HEK293T (cell line): Measurements from ENCODE around the gene TJP2.

Experiments used
- CTCF ChIA-PET: fragments of 350-600 bp; formaldehyde crosslinking; extraction: SDS; loops from one replicate; lab custom pipeline; 2021; ENCODE audit warnings: antibody characterized with exemption, inconsistent platforms; lab: Yijun Ruan, JAX
- POLR2A ChIA-PET: fragments of 350-600 bp; formaldehyde crosslinking; extraction: SDS; loops from one replicate; lab custom pipeline; 2020; ENCODE audit warnings: antibody characterized with exemption, inconsistent platforms; lab: Yijun Ruan, JAX
- DNase-seq: peaks from one replicate; pipeline ENCODE4 v3.0.0; 2012; ENCODE audit warnings: mixed read lengths; ENCODE audit errors: extremely low spot score
- ARNT ChIP-seq: fragments of 450-650 bp; IDR thresholded peaks from 2 replicates; pipeline ENCODE4 v1.6.1; 2017; ENCODE audit warnings: mild to moderate bottlenecking
- BHLHE40 ChIP-seq: fragments of 450-650 bp; IDR thresholded peaks from 2 replicates; pipeline ENCODE4 v1.6.1; 2016; ENCODE audit warnings: mild to moderate bottlenecking, moderate library complexity, borderline replicate concordance
- CTBP1 ChIP-seq: fragments of 450-650 bp; IDR thresholded peaks from 2 replicates; pipeline ENCODE4 v1.6.1; 2016; ENCODE audit warnings: borderline replicate concordance
- ELF4 ChIP-seq: fragments of 450-650 bp; IDR thresholded peaks from 2 replicates; pipeline ENCODE4 v1.6.1; 2017; ENCODE audit warnings: antibody characterized with exemption
- FOXA1 ChIP-seq: fragments of 450-650 bp; IDR thresholded peaks from 2 replicates; pipeline ENCODE4 v1.6.1; 2016; ENCODE audit warnings: mild to moderate bottlenecking
- FOXK2 ChIP-seq: fragments of 450-650 bp; IDR thresholded peaks from 2 replicates; pipeline ENCODE4 v1.6.1; 2016; ENCODE audit warnings: mild to moderate bottlenecking
- FOXM1 ChIP-seq: fragments of 450-650 bp; IDR thresholded peaks from 2 replicates; pipeline ENCODE4 v1.6.1; 2017; ENCODE audit warnings: mild to moderate bottlenecking, borderline replicate concordance
- HDGF ChIP-seq: fragments of 450-650 bp; IDR thresholded peaks from 2 replicates; pipeline ENCODE4 v1.6.1; 2017; ENCODE audit warnings: antibody characterized with exemption, borderline replicate concordance
- L3MBTL2 ChIP-seq: fragments of 450-650 bp; conservative IDR thresholded peaks from 2 replicates; pipeline ENCODE4 v1.6.1; 2016; ENCODE audit warnings: mild to moderate bottlenecking
- LEF1 ChIP-seq: fragments of 450-650 bp; IDR thresholded peaks from 2 replicates; pipeline ENCODE4 v1.6.1; 2017; ENCODE audit warnings: mild to moderate bottlenecking, borderline replicate concordance
- NFRKB ChIP-seq: fragments of 450-650 bp; IDR thresholded peaks from 2 replicates; pipeline ENCODE4 v1.6.1; 2016; ENCODE audit warnings: mild to moderate bottlenecking, moderate library complexity
- PKNOX1 ChIP-seq: fragments of 450-650 bp; IDR thresholded peaks from 2 replicates; pipeline ENCODE4 v1.6.1; 2016
- SP1 ChIP-seq: fragments of 450-650 bp; IDR thresholded peaks from 2 replicates; pipeline ENCODE4 v1.6.1; 2017
- SUZ12 ChIP-seq: fragments of 450-650 bp; IDR thresholded peaks from 2 replicates; pipeline ENCODE4 v1.6.1; 2016; ENCODE audit warnings: mild to moderate bottlenecking
- TARDBP ChIP-seq: fragments of 450-650 bp; IDR thresholded peaks from 2 replicates; pipeline ENCODE4 v1.6.1; 2016
- ZNF384 ChIP-seq: fragments of 450-650 bp; IDR thresholded peaks from 2 replicates; pipeline ENCODE4 v1.6.1; 2016

TJP2 gene

GRCh38 chr9:69211424-69212036, 37.5 kb downstream of the TJP2 start:
- ChIA-PET POLR2A (no interaction called here), CTCF (no interaction called here)
- no peak for DNase-seq
- TF ChIP-seq ZNF384 (no peak), ARNT (no peak), BHLHE40 (no peak), ELF4 (no peak), CTBP1 (no peak), NFRKB (no peak), L3MBTL2 (no peak), TARDBP (no peak), LEF1 (no peak), FOXA1 (no peak), SP1 (no peak)

DNA sequence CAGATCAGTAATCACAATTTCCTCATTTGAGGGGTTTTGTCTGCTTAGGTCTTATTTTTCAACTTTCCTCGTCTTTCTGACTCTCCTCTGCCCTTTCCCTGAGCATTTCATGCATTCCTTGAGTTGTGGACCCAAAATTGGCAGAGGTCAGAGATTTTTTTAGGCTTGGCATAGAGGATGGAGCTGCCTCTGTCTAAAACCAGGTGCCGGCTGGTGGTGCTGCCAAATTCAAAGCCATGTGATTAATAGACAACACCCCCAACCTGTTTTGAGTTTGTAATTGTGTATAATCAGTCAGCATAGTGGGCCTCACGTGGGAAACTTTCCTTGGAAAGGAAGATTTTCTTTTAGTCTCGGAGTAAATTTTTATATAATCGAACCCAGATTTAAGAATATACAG, 39.6 kb downstream of the TJP2 start:
- ChIA-PET POLR2A (no interaction called here), CTCF (interaction anchor here (0.6 to 1.7 kb wide), 2 partner anchors 10 to 118 kb away, joined by 3 to 9 read pairs; no protein-coding TSS in a partner anchor)
- TF ChIP-seq SUZ12: no peak
- no peak for DNase-seq

- no peak for DNase-seq
- POLR2A ChIA-PET: no interaction called here
- CTCF ChIA-PET: interaction anchor here (0.7 kb wide), 1 partner anchor 10 kb away, joined by 3 read pairs; no protein-coding TSS in a partner anchor
- TF ChIP-seq ARNT (no peak), FOXK2 (no peak), ZNF384 (no peak), ELF4 (no peak), SP1 (no peak), HDGF (no peak), PKNOX1 (no peak), CTBP1 (no peak), TARDBP (no peak)
Observed at GRCh38 chr9:69214939-69215338, 40.9 kb downstream of the TJP2 start.

DNA sequence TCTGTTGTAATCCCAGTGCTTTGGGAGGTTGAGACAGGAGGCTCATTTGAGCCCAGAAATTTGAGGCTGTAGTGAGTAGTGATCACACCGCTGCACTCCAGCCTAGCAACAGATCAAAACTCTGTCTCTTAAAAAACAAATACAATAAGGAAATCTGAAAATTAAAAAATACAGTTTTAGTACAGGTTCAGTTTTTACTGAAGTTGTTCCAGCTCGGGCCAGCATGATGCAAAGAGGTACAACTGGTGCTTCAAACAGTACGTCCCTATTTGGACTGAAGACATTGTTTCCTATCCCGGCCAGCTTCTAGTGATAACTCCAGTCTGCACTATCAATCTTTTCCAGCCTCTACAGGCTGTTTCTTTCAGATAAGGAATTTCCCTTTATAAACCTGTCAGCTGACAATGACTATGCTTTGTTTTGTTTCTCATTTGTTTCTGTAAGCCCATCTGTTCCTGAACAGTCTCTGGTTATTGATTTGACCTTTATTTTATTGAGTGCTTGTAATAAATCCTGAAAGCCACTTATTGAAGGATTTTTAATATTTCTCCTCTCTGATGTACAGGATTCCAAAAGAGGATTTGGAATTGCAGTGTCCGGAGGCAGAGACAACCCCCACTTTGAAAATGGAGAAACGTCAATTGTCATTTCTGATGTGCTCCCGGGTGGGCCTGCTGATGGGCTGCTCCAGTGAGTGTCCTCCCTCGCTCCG, 41.9 kb downstream of the TJP2 start:
- ChIA-PET CTCF (no interaction called here), POLR2A (no interaction called here)
- no peak for TF ChIP-seq FOXK2
- no peak for TF ChIP-seq L3MBTL2
- no peak for TF ChIP-seq LEF1
- no peak for TF ChIP-seq PKNOX1
- no peak for TF ChIP-seq ZNF384
- no peak for TF ChIP-seq BHLHE40
- TF ChIP-seq NFRKB: no peak
- TF ChIP-seq FOXA1: no peak
- no peak for TF ChIP-seq ELF4
- TF ChIP-seq SUZ12: no peak
- no peak for TF ChIP-seq SP1
- no peak for TF ChIP-seq CTBP1
- TF ChIP-seq ARNT: no peak
- no peak for TF ChIP-seq HDGF
- TF ChIP-seq FOXM1: no peak
- no peak for TF ChIP-seq TARDBP
- DNase-seq: no peak

- ChIA-PET CTCF (no interaction called here), POLR2A (no interaction called here)
- no peak for DNase-seq
- TF ChIP-seq TARDBP (no peak), FOXA1 (no peak), SUZ12 (no peak), FOXM1 (no peak), L3MBTL2 (no peak), NFRKB (no peak), ELF4 (no peak), HDGF (no peak), PKNOX1 (no peak), FOXK2 (no peak), CTBP1 (no peak), ARNT (no peak), LEF1 (no peak), SP1 (no peak), BHLHE40 (no peak), ZNF384 (no peak)
Observed at GRCh38 chr9:69218166-69218565, 44.1 kb downstream of the TJP2 start.

DNA sequence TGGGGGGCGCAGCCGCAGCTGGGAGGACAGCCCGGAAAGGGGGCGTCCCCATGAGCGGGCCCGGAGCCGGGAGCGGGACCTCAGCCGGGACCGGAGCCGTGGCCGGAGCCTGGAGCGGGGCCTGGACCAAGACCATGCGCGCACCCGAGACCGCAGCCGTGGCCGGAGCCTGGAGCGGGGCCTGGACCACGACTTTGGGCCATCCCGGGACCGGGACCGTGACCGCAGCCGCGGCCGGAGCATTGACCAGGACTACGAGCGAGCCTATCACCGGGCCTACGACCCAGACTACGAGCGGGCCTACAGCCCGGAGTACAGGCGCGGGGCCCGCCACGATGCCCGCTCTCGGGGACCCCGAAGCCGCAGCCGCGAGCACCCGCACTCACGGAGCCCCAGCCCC, 47.0 kb downstream of the TJP2 start:
- no peak for TF ChIP-seq FOXK2
- no peak for TF ChIP-seq SUZ12
- TF ChIP-seq ZNF384: no peak
- TF ChIP-seq TARDBP: no peak
- DNase-seq: no peak
- ChIA-PET CTCF (no interaction called here), POLR2A (no interaction called here)
